Mucosa of descending colon (tissue), 3 donors: Measurements from ENCODE around the gene SMIM3. TPM values are rescaled to one million over a fixed set of nuclear protein-coding genes. Genes with fewer than 3 reads are reported as not detected.

Experiments used
- ATAC-seq: fragments of 200-7000 bp; cut with Tn5 transposase; one replicate; pipeline ENCODE4 v1.9.1; 2020; ENCODE audit warnings: mild to moderate bottlenecking, moderate library complexity
- DNase-seq, 3 donors: peaks; one replicate each; pipeline ENCODE4 v3.0.0-alpha.2; 2020
- H3K36me3 ChIP-seq: fragments of 200-600 bp; one replicate; pipeline ENCODE4 v1.8.0; 2021; ENCODE audit warnings: low read depth, mild to moderate bottlenecking
- H3K4me1 ChIP-seq: fragments of 200-600 bp; one replicate; pipeline ENCODE4 v1.8.0; 2021; ENCODE audit warnings: low read depth, mild to moderate bottlenecking
- H3K4me3 ChIP-seq: fragments of 200-600 bp; one replicate; pipeline ENCODE4 v1.8.0; 2021; ENCODE audit warnings: mild to moderate bottlenecking
- H3K9me3 ChIP-seq: fragments of 200-600 bp; one replicate; pipeline ENCODE4 v1.8.0; 2021; ENCODE audit warnings: mild to moderate bottlenecking
- intact Hi-C, 2 donors: fragments of 100-400 bp; cut with DNase I in 1 of 2; cut with micrococcal nuclease in 1 of 2; formaldehyde crosslinking; loops; one replicate each; pipeline versions ENCODE4 v1.11.0 to v1.11.1; 2022; cut with DNase I, micrococcal nuclease
- total RNA-seq, 3 donors: library from RNA; stranded (reverse); fragmentation: NEBNext Ultra II Directional in 2 of 3; extraction: Animal tissue kit (Norgen Biotek cat#: 25700) in 2 of 3; gene quantifications; one replicate each; pipeline versions ENCODE4 v1.2.1 to v1.2.4, GENCODE V29; 2021 to 2023
- TF ChIP-seq, protein P1 (sequence below): fragments of 200-600 bp; IDR thresholded peaks from one replicate; pipeline ENCODE4 v1.8.0; 2022; ENCODE audit warnings: antibody characterized with exemption, mild to moderate bottlenecking
- donor health status: DM: no; HTN: no; CAD: no; lungs with moderate emphysema.
- donor health status: DM: no; HTN: no; CAD: no.
- donor health status: DM: no; HTN: yes; CAD: no.

The SMIM3 gene
- total RNA-seq, 3 donors from 2014 or later = 9.3 to 21.6 (median 19.2) TPM

DNA sequence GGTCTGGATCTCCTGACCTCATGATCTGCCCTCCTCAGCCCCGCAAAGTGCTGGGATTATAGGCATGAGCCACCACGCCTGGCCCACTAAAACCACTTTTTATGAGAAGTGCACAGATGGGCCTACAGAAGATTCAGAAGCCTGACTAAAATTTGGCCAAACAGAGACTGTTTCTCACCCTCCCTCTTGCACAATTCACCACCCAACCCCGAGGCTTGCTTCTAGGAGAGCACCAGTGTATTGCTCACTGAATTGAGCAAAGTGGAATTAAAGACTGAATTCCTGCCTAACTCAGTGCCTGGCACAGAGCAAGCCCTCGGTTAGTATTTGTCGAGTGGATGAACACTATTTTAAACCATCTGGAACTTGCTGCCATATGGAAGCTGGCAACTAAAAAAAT lies 16.3 kb upstream of the SMIM3 start:
- H3K9me3 ChIP-seq = no peaks in the 10 kb centered on the region
- TF ChIP-seq, protein P1, sequence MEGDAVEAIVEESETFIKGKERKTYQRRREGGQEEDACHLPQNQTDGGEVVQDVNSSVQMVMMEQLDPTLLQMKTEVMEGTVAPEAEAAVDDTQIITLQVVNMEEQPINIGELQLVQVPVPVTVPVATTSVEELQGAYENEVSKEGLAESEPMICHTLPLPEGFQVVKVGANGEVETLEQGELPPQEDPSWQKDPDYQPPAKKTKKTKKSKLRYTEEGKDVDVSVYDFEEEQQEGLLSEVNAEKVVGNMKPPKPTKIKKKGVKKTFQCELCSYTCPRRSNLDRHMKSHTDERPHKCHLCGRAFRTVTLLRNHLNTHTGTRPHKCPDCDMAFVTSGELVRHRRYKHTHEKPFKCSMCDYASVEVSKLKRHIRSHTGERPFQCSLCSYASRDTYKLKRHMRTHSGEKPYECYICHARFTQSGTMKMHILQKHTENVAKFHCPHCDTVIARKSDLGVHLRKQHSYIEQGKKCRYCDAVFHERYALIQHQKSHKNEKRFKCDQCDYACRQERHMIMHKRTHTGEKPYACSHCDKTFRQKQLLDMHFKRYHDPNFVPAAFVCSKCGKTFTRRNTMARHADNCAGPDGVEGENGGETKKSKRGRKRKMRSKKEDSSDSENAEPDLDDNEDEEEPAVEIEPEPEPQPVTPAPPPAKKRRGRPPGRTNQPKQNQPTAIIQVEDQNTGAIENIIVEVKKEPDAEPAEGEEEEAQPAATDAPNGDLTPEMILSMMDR = no peak
- intact Hi-C loops = no loop called here
- H3K36me3 ChIP-seq = no peaks in the 10 kb centered on the region
- ATAC-seq (no peak), DNase-seq (no peak)
- H3K4me3 ChIP-seq = no peak overlapping the region
- H3K4me1 ChIP-seq = peaks cover 7% of the 10 kb centered on the region

- Histone ChIP-seq H3K4me1 (no peaks in the 10 kb centered on the region), H3K9me3 (no peaks in the 10 kb centered on the region), H3K36me3 (no peaks in the 10 kb centered on the region), H3K4me3 (no peak overlapping the region)
- TF ChIP-seq, protein P1 = no peak
- DNase-seq (peak in 1 of 3 donors; percentile 17), ATAC-seq (no peak)
- intact Hi-C loops = no loop called here
Observed at GRCh38 chr5:150763023-150763769, 15.4 kb upstream of the SMIM3 start.

DNA sequence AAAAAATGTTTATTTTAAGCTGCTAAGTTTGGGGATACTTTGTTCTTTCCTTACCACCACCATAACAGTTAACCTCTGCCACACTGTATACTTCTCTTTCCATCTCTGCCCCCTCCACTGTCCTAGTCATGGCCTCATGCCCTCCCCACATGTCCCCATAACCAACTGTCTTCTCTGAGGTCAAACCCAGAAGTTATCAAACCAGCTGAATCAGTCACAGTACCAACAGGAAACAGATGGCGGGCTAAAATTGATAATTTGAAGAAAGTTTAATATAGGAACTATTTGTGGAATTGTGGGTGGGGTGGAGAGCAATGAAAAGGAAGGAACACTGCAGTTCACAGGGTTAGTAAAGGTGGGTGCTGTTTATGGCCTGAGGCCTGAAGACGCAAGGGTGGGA lies 14.0 kb upstream of the SMIM3 start:
- H3K9me3 ChIP-seq = no peaks in the 10 kb centered on the region
- intact Hi-C loops = no loop called here
- TF ChIP-seq, protein P1 = no peak
- no peaks in the 10 kb centered on the region for H3K36me3 ChIP-seq
- DNase-seq (no peak), ATAC-seq (peak; percentile 29)
- no peak overlapping the region for H3K4me3 ChIP-seq
- no peaks in the 10 kb centered on the region for H3K4me1 ChIP-seq

- intact Hi-C loops = no loop called here
- TF ChIP-seq, protein P1 = no peak
- no peaks in the 10 kb centered on the region for H3K4me1 ChIP-seq
- H3K9me3 ChIP-seq = no peaks in the 10 kb centered on the region
- DNase-seq = no peak
- no peaks in the 10 kb centered on the region for H3K36me3 ChIP-seq
- H3K4me3 ChIP-seq = no peak overlapping the region
- peak; percentile 36 for ATAC-seq
Observed at GRCh38 chr5:150765011-150765798, 13.4 kb upstream of the SMIM3 start.

GRCh38 chr5:150765799-150766169 lies 12.8 kb upstream of the SMIM3 start:
- intact Hi-C loops = no loop called here
- no peaks in the 10 kb centered on the region for H3K36me3 ChIP-seq
- TF ChIP-seq, protein P1 = no peak
- no peaks in the 10 kb centered on the region for H3K9me3 ChIP-seq
- DNase-seq = no peak
- H3K4me3 ChIP-seq = no peak overlapping the region
- H3K4me1 ChIP-seq = no peaks in the 10 kb centered on the region
- no peak for ATAC-seq
